NCI-H510A (cell line): ENCODE results near the gene CARD19.
A peak's percentile ranks its signal among the peaks of the same experiment; 100 is the strongest.
"Not testable (repeated sequence)": the region's sequence is repeated elsewhere in the genome, so short reads cannot be mapped to it uniquely, and the experiment has no call there.

ENCODE experiments used
- DNase-seq: peaks from one replicate; lab custom pipeline; 2025; lab: John Stamatoyannopoulos, UW

Gene CARD19

GRCh38 chr9:93134015-93134739, 38.2 kb downstream of the CARD19 start, which contains the start of gene NINJ1:
NINJ1 (minus strand) TSS chr9:93134251; CDS start chr9:93134217, 34 bp downstream.
- peak; percentile 56 for DNase-seq

- no peak for DNase-seq
Measured at GRCh38 chr9:93134740-93135444, 38.9 kb downstream of the CARD19 start.

GRCh38 chr9:93136011-93136440, 40.0 kb downstream of the CARD19 start:
- no peak for DNase-seq

- DNase-seq, result no peak
Measured at GRCh38 chr9:93137362-93137761, 41.3 kb downstream of the CARD19 start.

GRCh38 chr9:93138171-93138764, 42.3 kb downstream of the CARD19 start:
- no peak for DNase-seq

GRCh38 chr9:93139365-93140182, 43.6 kb downstream of the CARD19 start:
- no peak for DNase-seq

- no peak for DNase-seq
Measured at GRCh38 chr9:93141771-93142483, 45.9 kb downstream of the CARD19 start.

GRCh38 chr9:93143830-93144530, 48.0 kb downstream of the CARD19 start:
- no peak for DNase-seq

GRCh38 chr9:93146696-93147095, 50.7 kb downstream of the CARD19 start:
- DNase-seq, result not testable (repeated sequence)

- DNase-seq, result no peak
Measured at GRCh38 chr9:93147632-93148031, 51.6 kb downstream of the CARD19 start.

GRCh38 chr9:93148721-93149120, 52.7 kb downstream of the CARD19 start:
- no peak for DNase-seq

- DNase-seq, result no peak
Measured at GRCh38 chr9:93149361-93149760, 53.3 kb downstream of the CARD19 start.

GRCh38 chr9:93151097-93151784, 55.2 kb downstream of the CARD19 start:
- no peak for DNase-seq

GRCh38 chr9:93154293-93154903, 58.4 kb downstream of the CARD19 start:
- DNase-seq, result no peak

- no peak for DNase-seq
Measured at GRCh38 chr9:93155716-93156474, 59.9 kb downstream of the CARD19 start.

GRCh38 chr9:93156475-93157008, 60.5 kb downstream of the CARD19 start:
- no peak for DNase-seq

- DNase-seq, result peak; percentile 69
Measured at GRCh38 chr9:93159601-93160471, 63.8 kb downstream of the CARD19 start.
